K562 (cell line): Measurements from ENCODE around the gene SPOCD1. TPM values are rescaled to one million over a fixed set of nuclear protein-coding genes. Genes with fewer than 3 reads are reported as not detected.

Experiments used
- ATAC-seq: fragments of 200-7000 bp; cut with Tn5 transposase; 3 replicates; pipeline ENCODE4 v1.9.1; 2020; ENCODE audit warnings: moderate library complexity
- BruUV-seq: library from RNA; stranded (reverse); fragments of 400-500 nt; replicated peaks from 2 replicates; lab custom pipeline; 2021; lab: Mats Ljungman, UMichigan
- CTCF ChIA-PET: fragments of 300-600 bp; formaldehyde crosslinking; extraction: SDS; loops from one replicate; lab custom pipeline; 2021; ENCODE audit warnings: low intra/inter-chr PET ratio; lab: Yijun Ruan, JAX
- POLR2A ChIA-PET: fragments of 300-600, 350-650 bp; sonication (Branson Sonifier 250); formaldehyde crosslinking; extraction: SDS; loops from one replicate; lab custom pipeline; 2021; ENCODE audit warnings: antibody characterized with exemption, inconsistent platforms; lab: Yijun Ruan, JAX
- DNase-seq, 4 experiments: peaks; one replicate each; pipeline versions ENCODE4 v3.0.0 to v3.0.0-alpha.2; 2011 to 2018; ENCODE audit warnings: low spot score in 3 of 4, mixed read lengths in 3 of 4; ENCODE audit errors: extremely low read depth in 1 of 4
- FAIRE-seq: peaks from 2 replicates; lab custom pipeline; 2011; peaks lifted over from hg19 to GRCh38; lab: Jason Lieb, UNC
- H2AFZ ChIP-seq: 2 replicates; pipeline ENCODE4 v1.6.0; 2011; ENCODE audit warnings: low read depth, low read length, control low read depth, inconsistent platforms
- H3K27ac ChIP-seq: fragments of 200-600 bp; 3 replicates; pipeline ENCODE4 v1.8.0; 2011; ENCODE audit warnings: low read depth, mild to moderate bottlenecking, control low read depth, inconsistent platforms, low read length, moderate library complexity, mixed read lengths; ENCODE audit errors: extremely low read depth
- H3K27me3 ChIP-seq, 2 experiments: fragments of 300-600 bp in 1 of 2; 2 replicates in 1 of 2; 3 replicates in 1 of 2; pipeline versions ENCODE4 v1.6.0 to v1.8.0; 2011; ENCODE audit warnings: inconsistent platforms in 2 of 2, low read length in 2 of 2, mild to moderate bottlenecking in 1 of 2, mixed read lengths in 1 of 2, moderate library complexity in 1 of 2; ENCODE audit not compliant: control insufficient read depth in 2 of 2, insufficient read depth in 2 of 2
- H3K36me3 ChIP-seq: fragments of 300-600 bp; 3 replicates; pipeline ENCODE4 v1.8.0; 2011; ENCODE audit warnings: mild to moderate bottlenecking, low read length, inconsistent platforms; ENCODE audit not compliant: control insufficient read depth, insufficient read depth
- H3K4me1 ChIP-seq, 2 experiments: fragments of 200-600 bp in 1 of 2; replicated peaks in 1 of 2; 2 replicates in 1 of 2; 3 replicates in 1 of 2; pipeline versions ENCODE4 v1.5.1 to v1.8.0; 2011; ENCODE audit warnings: inconsistent platforms in 2 of 2, low read length in 2 of 2, mild to moderate bottlenecking in 1 of 2, mixed read lengths in 1 of 2, moderate library complexity in 1 of 2; ENCODE audit not compliant: control insufficient read depth in 2 of 2, insufficient read depth in 2 of 2
- H3K4me2 ChIP-seq: 2 replicates; pipeline ENCODE4 v1.6.1; 2011; ENCODE audit warnings: low read length, control low read depth, inconsistent platforms, mixed read lengths; ENCODE audit not compliant: insufficient read depth
- H3K4me3 ChIP-seq: fragments of 200-600 bp; sonication (generic), shearing (Covaris generic); 2 replicates; pipeline ENCODE4 v1.5.1; 2016; ENCODE audit warnings: control low read depth, inconsistent platforms
- H3K79me2 ChIP-seq: fragments of 200-600 bp; 3 replicates; pipeline ENCODE4 v1.8.0; 2011; ENCODE audit warnings: low read length, inconsistent platforms; ENCODE audit not compliant: control insufficient read depth, insufficient read depth
- H3K9ac ChIP-seq, 2 experiments: 2 replicates each; pipeline versions ENCODE4 v1.6.0 to v1.6.1; 2011; ENCODE audit warnings: low read depth in 2 of 2, low read length in 2 of 2, control low read depth in 1 of 2, inconsistent platforms in 1 of 2, mild to moderate bottlenecking in 1 of 2, mixed read lengths in 1 of 2; ENCODE audit not compliant: insufficient read depth in 1 of 2
- H3K9me1 ChIP-seq: one replicate; pipeline ENCODE4 v1.6.0; 2011; ENCODE audit warnings: inconsistent platforms, mild to moderate bottlenecking, low read length, moderate library complexity; ENCODE audit not compliant: control insufficient read depth, insufficient read depth
- H3K9me3 ChIP-seq: replicated peaks from 2 replicates; pipeline ENCODE4 v1.5.1; 2011; ENCODE audit warnings: low read depth, low read length, inconsistent platforms; ENCODE audit not compliant: control insufficient read depth, insufficient read depth
- H4K20me1 ChIP-seq: replicated peaks from 2 replicates; pipeline ENCODE4 v1.6.1; 2011; ENCODE audit warnings: low read length, inconsistent platforms, mixed read lengths; ENCODE audit not compliant: control insufficient read depth, insufficient read depth
- BCOR ChIP-seq: fragments of 450-650 bp; IDR thresholded peaks from 2 replicates; pipeline ENCODE4 v1.6.1; 2016
- RFX7 ChIP-seq: fragments of 250-450 bp; sonication (Bioruptor Pico); IDR thresholded peaks from 2 replicates; pipeline ENCODE4 v1.5.1; 2021; ENCODE audit warnings: mild to moderate bottlenecking
- STAT5A ChIP-seq: IDR thresholded peaks from 2 replicates; pipeline ENCODE4 v1.6.1; 2012; ENCODE audit warnings: low read length, inconsistent platforms, borderline replicate concordance
- TBL1XR1 ChIP-seq, 2 experiments: IDR thresholded peaks; 2 replicates each; pipeline ENCODE4 v1.6.1; 2012; ENCODE audit warnings: improper control_type of control experiment in 2 of 2, low read length in 2 of 2, mild to moderate bottlenecking in 1 of 2
- WGBS: fragments of 100-300 bp; shearing (Covaris generic); methylation state at CpG from one replicate; pipeline ENCODE4 v1.1.6; 2016; ENCODE audit warnings: low coverage, mixed read lengths; ENCODE audit not compliant: insufficient coverage; ENCODE audit errors: missing lambda C conversion rate; 5-methylcytosine and 5-hydroxymethylcytosine counted together
- in situ Hi-C: fragments of 300-500 bp; cut with MboI; formaldehyde crosslinking; loops from 4 replicates; pipeline ENCODE4 v1.15.0; 2018; ENCODE audit warnings: inconsistent platforms, mixed read lengths
- intact Hi-C: fragments of 100-400 bp; cut with micrococcal nuclease; formaldehyde crosslinking; loops from 2 replicates; pipeline ENCODE4 v1.14.2; 2022
- polyA plus RNA-seq, 8 experiments: library from polyadenylated mRNA; depleted of rRNA in 4 of 8; stranded (reverse) in 5 of 8; unstranded in 3 of 8; fragments of >200 nt; fragmentation: Nextera tagmentation in 2 of 8; fragmentation: Illumina TruSeq in 1 of 8; extraction: Ambion mirVana in 2 of 8; extraction: Trizol in 1 of 8; gene quantifications; 2 replicates each; pipeline versions ENCODE4 v1.2.1 to v1.2.3, GENCODE V29; 2011 to 2014; ENCODE audit warnings: inconsistent platforms in 1 of 8, missing spikeins in 1 of 8
- total RNA-seq, 7 experiments: library from RNA; depleted of rRNA in 6 of 7; stranded (reverse); fragments of >200 nt in 6 of 7; fragmentation: Illumina TruSeq in 2 of 7; extraction: Trizol in 2 of 7; gene quantifications; 2 replicates each; pipeline versions ENCODE4 v1.2.1 to v1.2.3, GENCODE V29; 2011 to 2021; ENCODE audit warnings: low replicate concordance in 1 of 7
- TF ChIP-seq, protein P1 (sequence below): sonication (generic); formaldehyde crosslinking; IDR thresholded peaks from 2 replicates; pipeline ENCODE4 v1.5.0; 2020; ENCODE audit warnings: missing genetic modification reagents
- TF ChIP-seq, protein P2 (sequence below): IDR thresholded peaks from 2 replicates; pipeline ENCODE4 v1.6.1; 2016; ENCODE audit warnings: missing genetic modification characterization, missing compliant biosample characterization

The SPOCD1 gene
- total and polyA plus RNA-seq, 9 of the 15 experiments (the other 6 are each of a cell fraction or from before 2014, with no cell fraction given) = 0.03 to 0.71 (median 0.26) TPM; not detected in 1

DNA sequence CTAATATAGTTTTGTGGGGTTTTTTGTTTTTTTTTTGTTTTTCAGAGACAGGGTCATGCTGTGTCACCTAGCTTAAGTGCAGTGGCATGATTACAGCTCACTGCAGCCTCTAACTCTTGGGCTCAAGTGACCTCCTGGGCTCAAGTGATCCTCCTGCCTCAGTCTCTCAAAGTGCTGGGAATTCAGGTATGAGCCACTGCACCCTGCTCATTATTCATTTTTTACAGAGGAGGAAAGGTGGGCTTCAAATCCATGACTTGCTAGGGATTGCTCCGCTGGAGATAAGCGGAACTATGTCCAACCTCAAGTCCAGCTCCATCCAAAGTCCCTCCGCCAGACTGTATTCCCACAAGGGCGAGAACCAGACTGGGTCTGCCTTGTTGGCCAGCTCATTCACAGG lies 8.0 kb upstream of the SPOCD1 start:
- no peaks in the 10 kb centered on the region for H3K36me3 ChIP-seq
- ChIA-PET CTCF (no interaction called here), POLR2A (interaction anchor here (0.6 to 1.4 kb wide), 3 partner anchors 80 to 120 kb away, joined by 3 read pairs; partner anchors contain the start of gene PTP4A2)
- no TSS peak for BruUV-seq
- peaks cover 17 to 24% of the 10 kb centered on the region in 2 experiments; a peak in 4 of 5 replicates for H3K4me1 ChIP-seq
- in situ Hi-C loops (loop anchor here (10.0 kb wide), 1 partner anchor 241 kb away; no protein-coding TSS in a partner anchor), intact Hi-C loops (no loop called here)
- H3K27me3 ChIP-seq = no peaks in the 10 kb centered on the region
- H4K20me1 ChIP-seq = no peaks in the 10 kb centered on the region
- no peak overlapping the region for H3K9ac ChIP-seq
- no peak overlapping the region for H3K4me2 ChIP-seq
- H3K9me3 ChIP-seq = no peaks in the 10 kb centered on the region
- TF ChIP-seq, protein P1, sequence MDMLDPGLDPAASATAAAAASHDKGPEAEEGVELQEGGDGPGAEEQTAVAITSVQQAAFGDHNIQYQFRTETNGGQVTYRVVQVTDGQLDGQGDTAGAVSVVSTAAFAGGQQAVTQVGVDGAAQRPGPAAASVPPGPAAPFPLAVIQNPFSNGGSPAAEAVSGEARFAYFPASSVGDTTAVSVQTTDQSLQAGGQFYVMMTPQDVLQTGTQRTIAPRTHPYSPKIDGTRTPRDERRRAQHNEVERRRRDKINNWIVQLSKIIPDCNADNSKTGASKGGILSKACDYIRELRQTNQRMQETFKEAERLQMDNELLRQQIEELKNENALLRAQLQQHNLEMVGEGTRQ (CRISPR knock-in tag) = no peak
- TF ChIP-seq BCOR (no peak), STAT5A (no peak), RFX7 (CRISPR knock-in tag) (no peak), TBL1XR1 (IDR thresholded peaks at IDR 0.05; ENCODE audit: low read length in 2 of 2) (no peak)
- TF ChIP-seq, protein P2, sequence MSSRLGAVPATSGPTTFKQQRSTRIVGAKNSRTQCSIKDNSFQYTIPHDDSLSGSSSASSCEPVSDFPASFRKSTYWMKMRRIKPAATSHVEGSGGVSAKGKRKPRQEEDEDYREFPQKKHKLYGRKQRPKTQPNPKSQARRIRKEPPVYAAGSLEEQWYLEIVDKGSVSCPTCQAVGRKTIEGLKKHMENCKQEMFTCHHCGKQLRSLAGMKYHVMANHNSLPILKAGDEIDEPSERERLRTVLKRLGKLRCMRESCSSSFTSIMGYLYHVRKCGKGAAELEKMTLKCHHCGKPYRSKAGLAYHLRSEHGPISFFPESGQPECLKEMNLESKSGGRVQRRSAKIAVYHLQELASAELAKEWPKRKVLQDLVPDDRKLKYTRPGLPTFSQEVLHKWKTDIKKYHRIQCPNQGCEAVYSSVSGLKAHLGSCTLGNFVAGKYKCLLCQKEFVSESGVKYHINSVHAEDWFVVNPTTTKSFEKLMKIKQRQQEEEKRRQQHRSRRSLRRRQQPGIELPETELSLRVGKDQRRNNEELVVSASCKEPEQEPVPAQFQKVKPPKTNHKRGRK (tag) = 0 out of 2 replicates have a peak, but pooled peaks have one; percentile 22
- DNase-seq = no peak
- ATAC-seq = no peak
- WGBS = 94% methylated on average over 4 of the region's 4 CpGs
- H3K27ac ChIP-seq = no peak overlapping the region
- no peak overlapping the region for H2AFZ ChIP-seq
- no peak for FAIRE-seq
- H3K4me3 ChIP-seq = no peak overlapping the region
- no peaks in the 10 kb centered on the region for H3K9me1 ChIP-seq
- no peaks in the 10 kb centered on the region for H3K79me2 ChIP-seq
